Transverse colon (tissue), 4 donors: Measurements from ENCODE around the gene GDPD2.
A peak's percentile ranks its signal among the peaks of the same experiment; 100 is the strongest.

Source experiments
- CTCF ChIP-seq, 5 experiments: fragments of 200-600 bp in 3 of 5; fragments of 450-650 bp in 2 of 5; sonication (generic) in 3 of 5; IDR thresholded peaks; 1 replicate in 2 of 5; 2 replicates in 3 of 5; pipeline ENCODE4 v1.5.1; 2016 to 2017; ENCODE audit warnings: antibody characterized with exemption in 5 of 5, inconsistent platforms in 3 of 5, mild to moderate bottlenecking in 2 of 5, moderate library complexity in 1 of 5
- POLR2A ChIP-seq: fragments of 450-650 bp; IDR thresholded peaks from one replicate; pipeline ENCODE4 v1.6.1; 2016; ENCODE audit warnings: antibody characterized with exemption, mild to moderate bottlenecking, moderate library complexity
- POLR2AphosphoS5 ChIP-seq, 3 donors: sonication (generic); formaldehyde crosslinking; IDR thresholded peaks; one replicate each; pipeline ENCODE4 v1.6.1; 2016; ENCODE audit warnings: antibody characterized with exemption in 3 of 3

- peak; percentile 16 for TF ChIP-seq POLR2A
- TF ChIP-seq CTCF (IDR thresholded peaks at IDR 0.05), result no peak
- TF ChIP-seq POLR2AphosphoS5 (IDR thresholded peaks at IDR 0.05), result peak; percentile 46 to 66 (median 55)
Observed at GRCh38 chrX:70434352-70434866, 11.3 kb downstream of the GDPD2 start.
